H9 (cell line): ENCODE results near the gene A1CF. TPM values are rescaled to one million over a fixed set of nuclear protein-coding genes. Genes with fewer than 3 reads are reported as not detected.

Experiments
- DNase-seq: peaks from one replicate; pipeline ENCODE4 v3.0.0-alpha.2; 2017
- H2AFZ ChIP-seq: one replicate; pipeline ENCODE4 v1.6.1; 2013; ENCODE audit warnings: mild to moderate bottlenecking, low read length, control low read depth, moderate library complexity
- H2AK5ac ChIP-seq: 2 replicates; pipeline ENCODE4 v1.6.1; 2013; ENCODE audit warnings: low read length, control low read depth, mixed read lengths; ENCODE audit not compliant: insufficient read length
- H2BK120ac ChIP-seq: one replicate; pipeline ENCODE4 v1.6.1; 2013; ENCODE audit warnings: low read depth, mild to moderate bottlenecking, low read length, control low read depth, inconsistent platforms; ENCODE audit not compliant: poor library complexity, severe bottlenecking
- H2BK12ac ChIP-seq: 2 replicates; pipeline ENCODE4 v1.6.1; 2013; ENCODE audit warnings: low read length, control low read depth, mixed read lengths, low read depth; ENCODE audit not compliant: insufficient read length
- H2BK15ac ChIP-seq: 2 replicates; pipeline ENCODE4 v1.6.1; 2013; ENCODE audit warnings: low read depth, low read length, control low read depth
- H2BK20ac ChIP-seq: one replicate; pipeline ENCODE4 v1.6.1; 2013; ENCODE audit warnings: low read depth, mild to moderate bottlenecking, low read length, control low read depth, inconsistent platforms; ENCODE audit not compliant: poor library complexity, severe bottlenecking
- H2BK5ac ChIP-seq: 2 replicates; pipeline ENCODE4 v1.6.1; 2013; ENCODE audit warnings: low read length, control low read depth, mixed read lengths; ENCODE audit not compliant: insufficient read length
- H3K14ac ChIP-seq: 2 replicates; pipeline ENCODE4 v1.6.1; 2013; ENCODE audit warnings: low read length, control low read depth; ENCODE audit not compliant: insufficient read depth
- H3K18ac ChIP-seq: 2 replicates; pipeline ENCODE4 v1.6.1; 2013; ENCODE audit warnings: low read depth, mild to moderate bottlenecking, mixed read lengths, low read length, control low read depth; ENCODE audit not compliant: insufficient read length
- H3K23ac ChIP-seq: 2 replicates; pipeline ENCODE4 v1.6.1; 2013; ENCODE audit warnings: low read length, control low read depth, mixed read lengths, low read depth; ENCODE audit not compliant: insufficient read length
- H3K23me2 ChIP-seq: 2 replicates; pipeline ENCODE4 v1.6.1; 2013; ENCODE audit warnings: low read depth, mild to moderate bottlenecking, mixed read lengths, low read length, control low read depth; ENCODE audit not compliant: insufficient read length, poor library complexity, severe bottlenecking
- H3K27ac ChIP-seq: 2 replicates; pipeline ENCODE4 v1.5.1; 2013; ENCODE audit warnings: low read length, control low read depth, mixed read lengths, low read depth; ENCODE audit not compliant: insufficient read length
- H3K27me3 ChIP-seq: 2 replicates; pipeline ENCODE4 v1.6.1; 2013; ENCODE audit warnings: low read length, control low read depth, inconsistent platforms; ENCODE audit not compliant: insufficient read depth
- H3K4ac ChIP-seq: 2 replicates; pipeline ENCODE4 v1.6.1; 2013; ENCODE audit warnings: low read depth, mild to moderate bottlenecking, control low read depth, inconsistent platforms, low read length, moderate library complexity
- H3K4me1 ChIP-seq: 2 replicates; pipeline ENCODE4 v1.6.1; 2013; ENCODE audit warnings: low read length, control low read depth, inconsistent platforms; ENCODE audit not compliant: insufficient read depth
- H3K4me2 ChIP-seq: 2 replicates; pipeline ENCODE4 v1.6.1; 2013; ENCODE audit warnings: low read length, control low read depth, mixed read lengths; ENCODE audit not compliant: insufficient read length, insufficient read depth
- H3K56ac ChIP-seq: 2 replicates; pipeline ENCODE4 v1.6.1; 2013; ENCODE audit warnings: low read depth, mild to moderate bottlenecking, mixed read lengths, low read length, control low read depth; ENCODE audit not compliant: insufficient read length
- H3K79me1 ChIP-seq: 2 replicates; pipeline ENCODE4 v1.6.1; 2013; ENCODE audit warnings: low read depth, mild to moderate bottlenecking, moderate library complexity, low read length, control low read depth, inconsistent platforms; ENCODE audit not compliant: insufficient read depth, poor library complexity, severe bottlenecking
- H3K79me2 ChIP-seq: 2 replicates; pipeline ENCODE4 v1.6.1; 2013; ENCODE audit warnings: low read length, control low read depth, inconsistent platforms; ENCODE audit not compliant: insufficient read depth
- H3K9ac ChIP-seq: 2 replicates; pipeline ENCODE4 v1.6.1; 2013; ENCODE audit warnings: low read length, control low read depth, mixed read lengths; ENCODE audit not compliant: insufficient read length; ENCODE audit errors: extremely low read depth
- H3K9me3 ChIP-seq: one replicate; pipeline ENCODE4 v1.6.1; 2013; ENCODE audit warnings: low read depth, low read length, inconsistent platforms; ENCODE audit not compliant: control insufficient read depth
- H3T11ph ChIP-seq: one replicate; pipeline ENCODE4 v1.6.1; 2013; ENCODE audit warnings: mild to moderate bottlenecking, low read length, control low read depth, inconsistent platforms
- H4K20me1 ChIP-seq: one replicate; pipeline ENCODE4 v1.6.1; 2013; ENCODE audit not compliant: control insufficient read depth, insufficient read length, insufficient read depth
- H4K5ac ChIP-seq: 2 replicates; pipeline ENCODE4 v1.6.1; 2013; ENCODE audit warnings: low read depth, mild to moderate bottlenecking, mixed read lengths, low read length, control low read depth; ENCODE audit not compliant: insufficient read length
- H4K8ac ChIP-seq: replicated peaks from 2 replicates; pipeline ENCODE4 v1.6.1; 2013; ENCODE audit warnings: low read length, control low read depth, mixed read lengths, low read depth; ENCODE audit not compliant: insufficient read length
- H4K91ac ChIP-seq: 2 replicates; pipeline ENCODE4 v1.6.1; 2013; ENCODE audit warnings: low read depth, mild to moderate bottlenecking, moderate library complexity, mixed read lengths, low read length, control low read depth; ENCODE audit not compliant: insufficient read length
- H3K27ac Mint-ChIP-seq, 3 experiments: 2 replicates in 2 of 3; 3 replicates in 1 of 3; pipeline ENCODE4 v1.8.0; 2020 to 2021; ENCODE audit warnings: mixed read lengths in 3 of 3, mild to moderate bottlenecking in 1 of 3, moderate library complexity in 1 of 3
- H3K27me3 Mint-ChIP-seq: 2 replicates; pipeline ENCODE4 v1.8.0; 2021; ENCODE audit warnings: low read depth, mild to moderate bottlenecking, moderate library complexity, mixed read lengths
- H3K36me3 Mint-ChIP-seq, 3 experiments: 2 replicates in 2 of 3; 3 replicates in 1 of 3; pipeline ENCODE4 v1.8.0; 2020 to 2021; ENCODE audit warnings: low read depth in 3 of 3, mixed read lengths in 3 of 3; ENCODE audit not compliant: insufficient read depth in 1 of 3
- H3K4me1 Mint-ChIP-seq, 2 experiments: 2 replicates each; pipeline ENCODE4 v1.8.0; 2020; ENCODE audit warnings: mixed read lengths in 2 of 2
- H3K4me3 Mint-ChIP-seq, 2 experiments: 2 replicates in 1 of 2; 3 replicates in 1 of 2; pipeline ENCODE4 v1.8.0; 2020 to 2021; ENCODE audit warnings: mild to moderate bottlenecking in 2 of 2, mixed read lengths in 2 of 2, moderate library complexity in 1 of 2
- H3K9me3 Mint-ChIP-seq, 2 experiments: 2 replicates in 1 of 2; 3 replicates in 1 of 2; pipeline ENCODE4 v1.8.0; 2020; ENCODE audit warnings: mild to moderate bottlenecking in 2 of 2, mixed read lengths in 2 of 2, moderate library complexity in 1 of 2
- WGBS: extraction: QIAGEN DNeasy Blood & Tissue Kit; methylation state at CpG from one replicate; pipeline ENCODE4 v1.1.7; 2013; ENCODE audit warnings: missing lambda C conversion rate, low lambda C conversion rate, mixed read lengths; ENCODE audit not compliant: insufficient read length; ENCODE audit errors: extremely low coverage; 5-methylcytosine and 5-hydroxymethylcytosine counted together
- total RNA-seq: library from RNA; stranded (reverse); gene quantifications from 2 replicates; pipeline ENCODE4 v1.2.1, GENCODE V29; 2021
- TF ChIP-seq, protein P1 (sequence below): fragments of 200-600 bp; sonication (generic); conservative IDR thresholded peaks from 3 replicates; pipeline ENCODE4 v1.8.0; 2021; ENCODE audit warnings: antibody characterized with exemption, mild to moderate bottlenecking

The A1CF gene
- total RNA-seq, 1 experiment from 2014 or later: not detected

DNA sequence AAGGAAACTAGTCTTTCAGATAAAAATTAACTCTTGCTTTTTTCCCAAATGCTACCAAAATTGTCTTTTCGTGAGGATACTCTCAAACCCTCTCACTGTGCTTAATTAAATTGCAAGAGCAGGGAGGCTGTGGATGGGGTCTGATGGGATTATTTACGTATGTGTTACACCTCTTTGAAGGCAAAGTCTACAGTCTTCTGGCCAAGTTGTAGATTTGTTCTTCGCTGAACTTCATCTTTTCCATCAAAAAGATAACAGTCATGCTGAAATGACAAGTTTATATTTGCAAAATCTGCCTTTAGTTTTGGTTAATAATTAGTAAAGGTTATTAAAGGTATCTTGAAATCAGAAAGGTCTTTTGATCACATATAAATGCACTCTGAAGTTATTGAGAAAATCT is 22.7 kb downstream of the A1CF start:
- H3K27me3 ChIP-seq: no peaks in the 10 kb centered on the region

More for the DNA sequence above, 22.7 kb downstream of the A1CF start:
- no peak overlapping the region for H3K4me2 ChIP-seq
- H3K9ac ChIP-seq: no peak overlapping the region
- no peak overlapping the region for H2BK15ac ChIP-seq
- H3K4me1 ChIP-seq: no peaks in the 10 kb centered on the region
- H4K91ac ChIP-seq: no peak overlapping the region
- peaks cover 7 to 11% of the 10 kb centered on the region in 2 experiments for H3K4me1 Mint-ChIP-seq
- TF ChIP-seq, protein P1, sequence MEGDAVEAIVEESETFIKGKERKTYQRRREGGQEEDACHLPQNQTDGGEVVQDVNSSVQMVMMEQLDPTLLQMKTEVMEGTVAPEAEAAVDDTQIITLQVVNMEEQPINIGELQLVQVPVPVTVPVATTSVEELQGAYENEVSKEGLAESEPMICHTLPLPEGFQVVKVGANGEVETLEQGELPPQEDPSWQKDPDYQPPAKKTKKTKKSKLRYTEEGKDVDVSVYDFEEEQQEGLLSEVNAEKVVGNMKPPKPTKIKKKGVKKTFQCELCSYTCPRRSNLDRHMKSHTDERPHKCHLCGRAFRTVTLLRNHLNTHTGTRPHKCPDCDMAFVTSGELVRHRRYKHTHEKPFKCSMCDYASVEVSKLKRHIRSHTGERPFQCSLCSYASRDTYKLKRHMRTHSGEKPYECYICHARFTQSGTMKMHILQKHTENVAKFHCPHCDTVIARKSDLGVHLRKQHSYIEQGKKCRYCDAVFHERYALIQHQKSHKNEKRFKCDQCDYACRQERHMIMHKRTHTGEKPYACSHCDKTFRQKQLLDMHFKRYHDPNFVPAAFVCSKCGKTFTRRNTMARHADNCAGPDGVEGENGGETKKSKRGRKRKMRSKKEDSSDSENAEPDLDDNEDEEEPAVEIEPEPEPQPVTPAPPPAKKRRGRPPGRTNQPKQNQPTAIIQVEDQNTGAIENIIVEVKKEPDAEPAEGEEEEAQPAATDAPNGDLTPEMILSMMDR: no peak
- no peak overlapping the region for H3T11ph ChIP-seq
- no peaks in the 10 kb centered on the region for H3K36me3 Mint-ChIP-seq
- H4K8ac ChIP-seq: no peak overlapping the region
- H3K27ac Mint-ChIP-seq: no peak overlapping the region
- no peaks in the 10 kb centered on the region for H3K27me3 Mint-ChIP-seq
- H2BK120ac ChIP-seq: no peak overlapping the region
- H3K9me3 ChIP-seq: no peaks in the 10 kb centered on the region
- no peak overlapping the region for H3K56ac ChIP-seq
- H3K23ac ChIP-seq: no peak overlapping the region
- no peak overlapping the region for H3K14ac ChIP-seq
- H3K4ac ChIP-seq: no peak overlapping the region
- H3K23me2 ChIP-seq: no peaks in the 10 kb centered on the region
- no peak for DNase-seq
- no peak overlapping the region for H4K5ac ChIP-seq
- H2AFZ ChIP-seq: no peak overlapping the region
- H2BK5ac ChIP-seq: no peak overlapping the region
- no peak overlapping the region for H2AK5ac ChIP-seq
- H3K79me2 ChIP-seq: no peaks in the 10 kb centered on the region
- no peaks in the 10 kb centered on the region for H3K79me1 ChIP-seq
- no peak overlapping the region for H3K27ac ChIP-seq
- H3K9me3 Mint-ChIP-seq: no peaks in the 10 kb centered on the region
- H2BK20ac ChIP-seq: no peak overlapping the region
- no peaks in the 10 kb centered on the region for H4K20me1 ChIP-seq
- H3K18ac ChIP-seq: no peak overlapping the region
- no peak overlapping the region for H2BK12ac ChIP-seq
- WGBS: no CpG with 5 or more reads among the region's 3 CpGs
- H3K4me3 Mint-ChIP-seq: no peak overlapping the region
